Liver (tissue), 9 donors: ENCODE measurements around the gene TMEM248. TPM values are rescaled to one million over a fixed set of nuclear protein-coding genes. Genes with fewer than 3 reads are reported as not detected.
"Not testable (repeated sequence)": the region's sequence is repeated elsewhere in the genome, so short reads cannot be mapped to it uniquely, and the experiment has no call there.

Source experiments
- DNase-seq: peaks from one replicate; pipeline ENCODE4 v3.0.0-alpha.2; 2017; ENCODE audit warnings: low spot score
- H3K27ac ChIP-seq, 2 donors: one replicate each; pipeline ENCODE4 v1.7.0; 2013; ENCODE audit warnings: inconsistent platforms in 2 of 2, low read length in 2 of 2, control low read depth in 1 of 2, low read depth in 1 of 2, mild to moderate bottlenecking in 1 of 2
- H3K27me3 ChIP-seq, 4 donors: one replicate each; pipeline versions ENCODE4 v1.6.1 to v1.7.0; 2013; ENCODE audit warnings: low read length in 3 of 4, inconsistent platforms in 1 of 4, mild to moderate bottlenecking in 1 of 4, moderate library complexity in 1 of 4; ENCODE audit not compliant: control insufficient read depth in 4 of 4, insufficient read depth in 4 of 4
- H3K36me3 ChIP-seq, 4 donors: one replicate each; pipeline versions ENCODE4 v1.6.1 to v1.7.0; 2013; ENCODE audit warnings: low read length in 3 of 4, mild to moderate bottlenecking in 3 of 4, low read depth in 1 of 4, moderate library complexity in 1 of 4; ENCODE audit not compliant: control insufficient read depth in 4 of 4, insufficient read depth in 3 of 4
- H3K4me1 ChIP-seq, 4 donors: one replicate each; pipeline versions ENCODE4 v1.6.1 to v1.7.0; 2013; ENCODE audit warnings: low read length in 3 of 4, mild to moderate bottlenecking in 3 of 4, moderate library complexity in 1 of 4; ENCODE audit not compliant: control insufficient read depth in 4 of 4, insufficient read depth in 4 of 4
- H3K4me3 ChIP-seq, 3 donors: one replicate each; pipeline versions ENCODE4 v1.6.1 to v1.7.0; 2013; ENCODE audit warnings: low read length in 3 of 3, control low read depth in 1 of 3, low read depth in 1 of 3, mild to moderate bottlenecking in 1 of 3
- H3K9ac ChIP-seq, 2 donors: one replicate each; pipeline ENCODE4 v1.7.0; 2013; ENCODE audit warnings: low read length in 2 of 2, mild to moderate bottlenecking in 2 of 2, moderate library complexity in 2 of 2, control low read depth in 1 of 2, low read depth in 1 of 2
- H3K9me3 ChIP-seq, 4 donors: one replicate each; pipeline versions ENCODE4 v1.6.1 to v1.7.0; 2013; ENCODE audit warnings: low read length in 3 of 4; ENCODE audit not compliant: control insufficient read depth in 4 of 4
- EGR1 ChIP-seq, 2 donors: IDR thresholded peaks; 2 replicates each; pipeline ENCODE4 v1.6.1; 2016 to 2018; ENCODE audit warnings: antibody characterized with exemption in 2 of 2, low read depth in 2 of 2
- GABPA ChIP-seq, 2 donors: IDR thresholded peaks in 1 of 2; conservative IDR thresholded peaks in 1 of 2; 2 replicates each; pipeline ENCODE4 v1.6.1; 2016; ENCODE audit warnings: antibody characterized with exemption in 2 of 2, mild to moderate bottlenecking in 1 of 2, moderate library complexity in 1 of 2
- MAX ChIP-seq: IDR thresholded peaks from 2 replicates; pipeline ENCODE4 v1.6.1; 2016; ENCODE audit warnings: antibody characterized with exemption
- RAD21 ChIP-seq, 2 donors: IDR thresholded peaks; 2 replicates each; pipeline ENCODE4 v1.6.1; 2016; ENCODE audit warnings: antibody characterized with exemption in 2 of 2, mild to moderate bottlenecking in 2 of 2
- REST ChIP-seq: IDR thresholded peaks from 2 replicates; pipeline ENCODE4 v1.6.1; 2016; ENCODE audit warnings: antibody characterized with exemption, mild to moderate bottlenecking
- RXRA ChIP-seq, 2 donors: IDR thresholded peaks; 2 replicates each; pipeline ENCODE4 v1.6.1; 2017 to 2018; ENCODE audit warnings: antibody characterized with exemption in 2 of 2, mild to moderate bottlenecking in 1 of 2
- SP1 ChIP-seq: IDR thresholded peaks from 2 replicates; pipeline ENCODE4 v1.6.1; 2018; ENCODE audit warnings: antibody characterized with exemption, mild to moderate bottlenecking
- TAF1 ChIP-seq: conservative IDR thresholded peaks from 2 replicates; pipeline ENCODE4 v1.6.1; 2016; ENCODE audit warnings: antibody characterized with exemption, mild to moderate bottlenecking
- YY1 ChIP-seq: IDR thresholded peaks from 2 replicates; pipeline ENCODE4 v1.6.1; 2016; ENCODE audit warnings: antibody characterized with exemption, mild to moderate bottlenecking
- WGBS: extraction: QIAGEN DNeasy Blood & Tissue Kit; methylation state at CpG from one replicate; pipeline ENCODE4 v1.1.7; 2013; 5-methylcytosine and 5-hydroxymethylcytosine counted together
- polyA plus RNA-seq, 2 donors: library from polyadenylated mRNA; stranded (reverse) in 1 of 2; unstranded in 1 of 2; fragments of 200-250 nt in 1 of 2; fragments of >200 nt in 1 of 2; fragmentation: Nextera tagmentation in 1 of 2; extraction: Ambion mirVana in 1 of 2; gene quantifications; one replicate each; pipeline versions ENCODE4 v1.2.1 to v1.2.3, GENCODE V29; 2013 to 2015
- total RNA-seq, 2 donors: library from RNA; depleted of rRNA; stranded (reverse); fragments of >200 nt; gene quantifications; one replicate each; pipeline ENCODE4 v1.2.3, GENCODE V29; 2014
- donor health status: healthy.
- donor health status: healthy.
- donor health status: healthy.
- donor health status: healthy.
- donor health status: healthy.

The TMEM248 gene
- total and polyA plus RNA-seq, 4 donors: 31.4 to 45.6 (median 41.6) TPM

GRCh38 chr7:66996444-66997191, 75.6 kb downstream of the TMEM248 start, which contains the start of gene TYW1:
Gene TYW1, plus strand, starts transcription at chr7:66996833. Its CDS starts 146 bp downstream, at chr7:66996979.
- peak; percentile 54 for TF ChIP-seq TAF1
- TF ChIP-seq GABPA (IDR thresholded peaks at IDR 0.05 in 1 of 2, conservative IDR thresholded peaks at IDR 0.05 in 1 of 2): peak; percentile 53 to 88
- TF ChIP-seq MAX: peak; percentile 16
- TF ChIP-seq RXRA (IDR thresholded peaks at IDR 0.05): peak in 1 of 2 donors; percentile 3
- TF ChIP-seq REST: peak; percentile 23
- peak; percentile 98 for TF ChIP-seq YY1
- peak; percentile 85 for TF ChIP-seq SP1
- peak in 1 of 2 donors; percentile 20 for TF ChIP-seq EGR1 (IDR thresholded peaks at IDR 0.05; ENCODE audit: low read depth in 2 of 2)
- H3K27ac ChIP-seq: peak within 1 kb of the TSS; percentile 63 to 84
- H3K9ac ChIP-seq: peak within 1 kb of the TSS; percentile 75 to 85
- under 1% methylated on average over 44 of the region's 44 CpGs for WGBS
- H3K36me3 ChIP-seq: peaks cover 2 to 10% (median 7%) of the 10 kb centered on the region in 4 donors
- DNase-seq: peak; percentile 99
- H3K27me3 ChIP-seq, H3K4me1 ChIP-seq, H3K9me3 ChIP-seq: not testable (repeated sequence)
- peak within 1 kb of the TSS; percentile 73 to 94 (median 85) for H3K4me3 ChIP-seq

- H3K36me3 ChIP-seq, DNase-seq, H3K4me1 ChIP-seq, H3K27ac ChIP-seq, H3K9me3 ChIP-seq, H3K27me3 ChIP-seq, H3K4me3 ChIP-seq, H3K9ac ChIP-seq: not testable (repeated sequence)
- TF ChIP-seq RAD21 (IDR thresholded peaks at IDR 0.05): peak; percentile 51 to 64
- 42% methylated on average over 4 of the region's 5 CpGs for WGBS
Measured at GRCh38 chr7:67000601-67001258, 79.7 kb downstream of the TMEM248 start.

GRCh38 chr7:67004145-67004544, 83.1 kb downstream of the TMEM248 start:
- 85% methylated on average over 2 of the region's 2 CpGs for WGBS
- not testable (repeated sequence) for H3K4me3 ChIP-seq, DNase-seq, H3K27me3 ChIP-seq, H3K9me3 ChIP-seq, H3K27ac ChIP-seq, H3K9ac ChIP-seq, H3K4me1 ChIP-seq
- peaks cover 4 to 10% (median 5%) of the 10 kb centered on the region in 4 donors for H3K36me3 ChIP-seq
